C4-2B (cell line): ENCODE data around the gene ARPC1B.

Experiments
- CTCF ChIP-seq: fragments of 450-650 bp; conservative IDR thresholded peaks from 2 replicates; pipeline ENCODE4 v1.5.1; 2017; ENCODE audit warnings: mild to moderate bottlenecking
- ZFX ChIP-seq: fragments of 450-650 bp; IDR thresholded peaks from 2 replicates; pipeline ENCODE4 v1.6.1; 2017

- TF ChIP-seq CTCF (no peak), ZFX (no peak)
These were observed 10.0 kb downstream of the ARPC1B start for GRCh38 chr7:99384523-99384922.
